Duodenal mucosa (tissue), 2 donors: ENCODE measurements around the gene SNAP25.
A peak's percentile ranks its signal among the peaks of the same experiment; 100 is the strongest.

ENCODE experiments used
- H3K27ac ChIP-seq: one replicate; pipeline ENCODE4 v1.7.0; 2013; ENCODE audit warnings: low read depth, low read length
- H3K27me3 ChIP-seq, 2 donors: one replicate each; pipeline ENCODE4 v1.7.0; 2013; ENCODE audit warnings: low read length in 2 of 2, control low read depth in 1 of 2; ENCODE audit not compliant: insufficient read depth in 2 of 2, control insufficient read depth in 1 of 2
- H3K36me3 ChIP-seq, 2 donors: one replicate each; pipeline ENCODE4 v1.7.0; 2013; ENCODE audit warnings: low read length in 2 of 2, control low read depth in 1 of 2; ENCODE audit not compliant: insufficient read depth in 2 of 2, control insufficient read depth in 1 of 2
- H3K4me1 ChIP-seq, 2 donors: one replicate each; pipeline ENCODE4 v1.7.0; 2013; ENCODE audit warnings: low read length in 2 of 2, control low read depth in 1 of 2; ENCODE audit not compliant: insufficient read depth in 2 of 2, control insufficient read depth in 1 of 2
- H3K4me3 ChIP-seq, 2 donors: one replicate each; pipeline ENCODE4 v1.7.0; 2013; ENCODE audit warnings: low read length in 2 of 2, low read depth in 1 of 2
- H3K9ac ChIP-seq, 2 donors: one replicate each; pipeline ENCODE4 v1.7.0; 2013; ENCODE audit warnings: low read length in 2 of 2, low read depth in 1 of 2
- H3K9me3 ChIP-seq, 2 donors: one replicate each; pipeline ENCODE4 v1.7.0; 2013; ENCODE audit warnings: low read length in 2 of 2, control low read depth in 1 of 2; ENCODE audit not compliant: control insufficient read depth in 1 of 2

SNAP25 gene

GRCh38 chr20:10218536-10219451 lies at the start of gene SNAP25:
Gene SNAP25, plus strand, starts transcription at chr20:10218830. Its CDS starts 56,662 bp downstream, at chr20:10275492.
- Histone ChIP-seq H3K27me3 (peaks cover 13 to 18% of the 10 kb centered on the region in 2 donors), H3K4me1 (no peaks in the 10 kb centered on the region), H3K9ac (no peak within 1 kb of the TSS), H3K9me3 (no peaks in the 10 kb centered on the region), H3K27ac (no peak within 1 kb of the TSS), H3K36me3 (no peaks in the 10 kb centered on the region), H3K4me3 (no peak within 1 kb of the TSS)

DNA sequence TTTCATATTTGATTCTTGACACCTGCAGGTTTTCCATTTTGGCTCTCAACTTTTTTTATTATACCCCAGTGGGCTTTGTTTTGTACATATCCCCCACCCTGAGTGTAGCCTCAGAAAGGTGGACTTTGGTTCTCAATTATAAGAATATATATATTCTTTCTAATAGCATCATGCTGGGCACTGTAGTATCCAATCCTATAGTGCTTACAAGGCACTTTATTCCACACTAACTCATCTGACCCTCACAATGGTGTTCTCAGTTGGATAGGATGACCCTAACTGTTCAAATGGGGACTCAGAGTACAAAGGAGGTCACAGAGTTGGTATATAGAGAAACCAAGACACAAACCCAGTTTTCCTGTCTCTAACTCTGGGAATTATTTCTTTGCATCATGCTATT lies 48.9 kb upstream of the SNAP25 start:
- no peaks in the 10 kb centered on the region for H3K4me1 ChIP-seq
- no peak overlapping the region for H3K27ac ChIP-seq
- no peak overlapping the region for H3K9ac ChIP-seq
- H3K36me3 ChIP-seq, result no peaks in the 10 kb centered on the region
- peaks cover 6 to 23% of the 10 kb centered on the region in 2 donors for H3K27me3 ChIP-seq
- peaks cover 3 to 10% of the 10 kb centered on the region in 2 donors for H3K9me3 ChIP-seq
- no peak overlapping the region for H3K4me3 ChIP-seq

- Histone ChIP-seq H3K4me1 (no peaks in the 10 kb centered on the region), H3K36me3 (no peaks in the 10 kb centered on the region), H3K27ac (no peak overlapping the region), H3K9me3 (peaks cover 3 to 10% of the 10 kb centered on the region in 2 donors), H3K27me3 (peaks cover 6 to 23% of the 10 kb centered on the region in 2 donors), H3K9ac (no peak overlapping the region), H3K4me3 (no peak overlapping the region)
Observed at GRCh38 chr20:10170261-10170660, 48.4 kb upstream of the SNAP25 start.

- Histone ChIP-seq H3K9ac (no peak overlapping the region), H3K27ac (no peak overlapping the region), H3K4me3 (peak overlapping the region; percentile 20 to 53), H3K36me3 (no peaks in the 10 kb centered on the region), H3K4me1 (no peaks in the 10 kb centered on the region), H3K27me3 (peaks cover 6 to 23% of the 10 kb centered on the region in 2 donors), H3K9me3 (peaks cover 3 to 10% of the 10 kb centered on the region in 2 donors)
Observed at GRCh38 chr20:10171864-10172751, 46.5 kb upstream of the SNAP25 start.

- Histone ChIP-seq H3K9me3 (peaks cover 3 to 5% of the 10 kb centered on the region in 2 donors), H3K4me3 (no peak overlapping the region), H3K27ac (no peak overlapping the region), H3K36me3 (no peaks in the 10 kb centered on the region), H3K27me3 (peaks cover 6 to 23% of the 10 kb centered on the region in 2 donors), H3K4me1 (no peaks in the 10 kb centered on the region), H3K9ac (no peak overlapping the region)
Observed at GRCh38 chr20:10172998-10173655, 45.5 kb upstream of the SNAP25 start.

DNA sequence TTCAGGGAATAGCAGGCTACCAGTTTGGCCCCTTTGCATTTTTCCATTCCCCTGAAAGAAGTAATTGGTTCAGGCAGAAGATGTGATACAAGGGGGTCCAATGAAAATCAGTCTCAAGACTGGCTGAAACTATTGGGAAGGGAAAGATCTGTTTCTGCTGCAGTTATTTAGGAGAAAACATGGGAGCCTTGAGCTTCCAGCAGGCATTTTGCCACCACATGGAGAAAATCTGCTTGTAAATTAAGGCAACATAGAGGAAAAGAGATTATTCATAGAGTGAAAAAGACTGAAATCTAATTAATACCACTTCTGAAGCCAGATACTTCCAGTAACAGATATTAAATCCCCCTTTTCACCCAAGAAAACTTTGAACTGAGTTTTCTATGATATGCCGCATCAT lies 44.2 kb upstream of the SNAP25 start:
- Histone ChIP-seq H3K27me3 (peaks cover 6 to 23% of the 10 kb centered on the region in 2 donors), H3K9me3 (no peaks in the 10 kb centered on the region), H3K9ac (no peak overlapping the region), H3K4me3 (no peak overlapping the region), H3K4me1 (no peaks in the 10 kb centered on the region), H3K36me3 (no peaks in the 10 kb centered on the region), H3K27ac (no peak overlapping the region)

GRCh38 chr20:10177326-10177725 lies 41.3 kb upstream of the SNAP25 start:
- H3K9ac ChIP-seq, result no peak overlapping the region

DNA sequence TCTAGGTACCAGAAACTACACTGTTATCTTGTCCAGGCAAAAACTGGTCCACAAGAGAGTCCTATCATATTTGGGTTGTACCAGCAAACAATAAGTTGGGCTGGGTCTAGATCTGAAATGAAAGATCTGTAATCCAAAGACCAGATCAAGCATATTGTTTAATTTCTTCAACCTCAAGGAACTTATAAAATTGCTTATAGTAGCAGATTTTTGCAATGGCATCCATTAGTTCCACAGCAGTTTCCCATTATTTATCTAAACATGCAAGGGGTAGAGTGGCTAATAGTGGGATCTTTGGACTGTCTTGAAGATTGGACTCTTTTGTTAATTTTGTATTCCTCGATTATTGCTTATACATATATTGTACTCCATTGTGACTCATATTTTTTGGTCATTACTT lies 40.5 kb upstream of the SNAP25 start:
- no peaks in the 10 kb centered on the region for H3K36me3 ChIP-seq
- no peaks in the 10 kb centered on the region for H3K4me1 ChIP-seq
- peaks cover 0 to 11% of the 10 kb centered on the region in 2 donors for H3K27me3 ChIP-seq
- no peaks in the 10 kb centered on the region for H3K9me3 ChIP-seq
- no peak overlapping the region for H3K27ac ChIP-seq
- H3K4me3 ChIP-seq, result no peak overlapping the region
- H3K9ac ChIP-seq, result no peak overlapping the region

More at GRCh38 chr20:10177326-10177725, 41.3 kb upstream of the SNAP25 start:
- H3K4me1 ChIP-seq, result no peaks in the 10 kb centered on the region
- no peak overlapping the region for H3K4me3 ChIP-seq
- H3K36me3 ChIP-seq, result no peaks in the 10 kb centered on the region
- no peak overlapping the region for H3K27ac ChIP-seq
- H3K27me3 ChIP-seq, result peaks cover 2 to 15% of the 10 kb centered on the region in 2 donors
- H3K9me3 ChIP-seq, result no peaks in the 10 kb centered on the region

DNA sequence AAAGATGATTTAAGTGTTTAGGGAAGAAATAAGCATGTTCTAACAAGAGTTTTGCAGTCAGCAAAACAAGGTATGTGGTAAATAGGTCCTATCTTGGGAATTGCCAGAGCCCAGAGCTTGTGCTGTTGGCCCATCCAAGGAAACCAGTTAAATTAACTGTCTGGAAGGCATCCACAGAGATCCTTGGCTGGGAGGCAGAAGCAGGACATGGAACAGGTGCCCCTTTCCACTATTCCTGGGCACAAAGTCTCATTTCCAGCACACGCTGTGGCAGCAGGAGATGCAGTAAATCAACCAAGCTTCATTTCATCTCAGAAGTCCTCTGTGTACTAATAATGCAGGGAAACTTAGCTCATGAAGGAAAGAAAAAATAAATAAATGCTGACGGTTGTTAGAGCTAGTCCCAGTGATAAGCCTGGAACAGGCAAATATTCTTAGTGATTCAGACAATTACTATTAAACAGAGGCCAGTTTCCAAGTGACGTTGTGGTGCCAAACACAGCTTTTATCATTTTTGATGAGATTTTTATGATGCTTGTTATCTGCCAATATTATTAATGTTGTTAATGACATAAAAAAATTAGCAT lies 39.8 kb upstream of the SNAP25 start:
- Histone ChIP-seq H3K36me3 (no peaks in the 10 kb centered on the region), H3K27ac (no peak overlapping the region), H3K27me3 (peaks cover 0 to 3% of the 10 kb centered on the region in 2 donors), H3K4me1 (no peaks in the 10 kb centered on the region), H3K9me3 (no peaks in the 10 kb centered on the region), H3K9ac (no peak overlapping the region), H3K4me3 (no peak overlapping the region)
